Memory B cell (primary cell): Measurements from ENCODE around the gene AFF3.

Experiments used
- ATAC-seq: fragments of 150-1000 bp; cut with Tn5 transposase; 2 replicates; pipeline ENCODE4 v1.10.0; 2021; ENCODE audit warnings: low read depth, mild to moderate bottlenecking, moderate library complexity
- DNase-seq, 2 donors: peaks; one replicate each; pipeline ENCODE4 v3.0.0; 2022; ENCODE audit warnings: low spot score in 2 of 2
- H3K27ac Mint-ChIP-seq: one replicate; pipeline ENCODE4 v1.8.0; 2022; ENCODE audit warnings: mild to moderate bottlenecking, moderate library complexity, mixed read lengths
- H3K27me3 Mint-ChIP-seq: one replicate; pipeline ENCODE4 v1.8.0; 2022; ENCODE audit warnings: mixed read lengths
- H3K36me3 Mint-ChIP-seq: one replicate; pipeline ENCODE4 v1.8.0; 2022; ENCODE audit warnings: mild to moderate bottlenecking, mixed read lengths
- H3K4me1 Mint-ChIP-seq: one replicate; pipeline ENCODE4 v1.8.0; 2022; ENCODE audit warnings: mixed read lengths
- H3K4me3 Mint-ChIP-seq: one replicate; pipeline ENCODE4 v1.8.0; 2022; ENCODE audit warnings: mild to moderate bottlenecking, moderate library complexity, mixed read lengths
- H3K9me3 Mint-ChIP-seq: one replicate; pipeline ENCODE4 v1.8.0; 2022; ENCODE audit warnings: mixed read lengths

The AFF3 gene

GRCh38 chr2:99868260-99868659 is 274.1 kb downstream of the AFF3 start:
- H3K4me3 Mint-ChIP-seq: no peak overlapping the region
- DNase-seq: no peak
- H3K27me3 Mint-ChIP-seq: no peaks in the 10 kb centered on the region
- H3K4me1 Mint-ChIP-seq: peaks cover 21% of the 10 kb centered on the region
- ATAC-seq: no peak
- H3K27ac Mint-ChIP-seq: peak overlapping the region; percentile 31
- peaks cover 17% of the 10 kb centered on the region for H3K36me3 Mint-ChIP-seq
- H3K9me3 Mint-ChIP-seq: no peaks in the 10 kb centered on the region

- Mint-ChIP-seq H3K36me3 (peaks cover 17% of the 10 kb centered on the region), H3K27me3 (no peaks in the 10 kb centered on the region), H3K4me1 (peaks cover 24% of the 10 kb centered on the region), H3K9me3 (no peaks in the 10 kb centered on the region), H3K4me3 (no peak overlapping the region), H3K27ac (peak overlapping the region; percentile 62)
- ATAC-seq (no peak), DNase-seq (no peak)
These were observed 274.6 kb downstream of the AFF3 start for GRCh38 chr2:99867770-99868169.

GRCh38 chr2:99865818-99866676 is 276.3 kb downstream of the AFF3 start:
- Mint-ChIP-seq H3K36me3 (peaks cover 17% of the 10 kb centered on the region), H3K9me3 (no peaks in the 10 kb centered on the region), H3K4me1 (peaks cover 39% of the 10 kb centered on the region), H3K27me3 (no peaks in the 10 kb centered on the region), H3K4me3 (no peak overlapping the region), H3K27ac (no peak overlapping the region)
- ATAC-seq (no peak), DNase-seq (no peak)

- H3K4me1 Mint-ChIP-seq: peaks cover 35% of the 10 kb centered on the region
- peak overlapping the region; percentile 75 for H3K27ac Mint-ChIP-seq
- H3K36me3 Mint-ChIP-seq: peaks cover 16% of the 10 kb centered on the region
These were observed 277.5 kb downstream of the AFF3 start for GRCh38 chr2:99864561-99865553.

GRCh38 chr2:99863903-99864270 is 278.5 kb downstream of the AFF3 start:
- peaks cover 33% of the 10 kb centered on the region for H3K4me1 Mint-ChIP-seq
- H3K36me3 Mint-ChIP-seq: peaks cover 16% of the 10 kb centered on the region
- no peak overlapping the region for H3K27ac Mint-ChIP-seq
- no peaks in the 10 kb centered on the region for H3K9me3 Mint-ChIP-seq
- no peak for ATAC-seq
- DNase-seq: no peak
- H3K27me3 Mint-ChIP-seq: no peaks in the 10 kb centered on the region
- H3K4me3 Mint-ChIP-seq: no peak overlapping the region

More at GRCh38 chr2:99864561-99865553, 277.5 kb downstream of the AFF3 start:
- no peak for ATAC-seq
- no peaks in the 10 kb centered on the region for H3K9me3 Mint-ChIP-seq
- no peak for DNase-seq
- no peak overlapping the region for H3K4me3 Mint-ChIP-seq
- no peaks in the 10 kb centered on the region for H3K27me3 Mint-ChIP-seq

- Mint-ChIP-seq H3K27ac (no peak overlapping the region), H3K27me3 (no peaks in the 10 kb centered on the region), H3K36me3 (peaks cover 17% of the 10 kb centered on the region), H3K4me3 (no peak overlapping the region), H3K4me1 (peaks cover 33% of the 10 kb centered on the region), H3K9me3 (no peaks in the 10 kb centered on the region)
- DNase-seq (no peak), ATAC-seq (no peak)
These were observed 279.0 kb downstream of the AFF3 start for GRCh38 chr2:99863236-99863902.

- Mint-ChIP-seq H3K36me3 (peaks cover 15% of the 10 kb centered on the region), H3K4me3 (peak overlapping the region; percentile 11), H3K27me3 (no peaks in the 10 kb centered on the region), H3K27ac (no peak overlapping the region), H3K9me3 (no peaks in the 10 kb centered on the region), H3K4me1 (peaks cover 37% of the 10 kb centered on the region)
- ATAC-seq (peak; percentile 39), DNase-seq (no peak)
These were observed 279.8 kb downstream of the AFF3 start for GRCh38 chr2:99862566-99862965.

- no peak overlapping the region for H3K27ac Mint-ChIP-seq
- DNase-seq (no peak), ATAC-seq (peak; percentile 93)
- no peaks in the 10 kb centered on the region for H3K27me3 Mint-ChIP-seq
- peak overlapping the region; percentile 11 for H3K4me3 Mint-ChIP-seq
- H3K4me1 Mint-ChIP-seq: peaks cover 37% of the 10 kb centered on the region
- H3K9me3 Mint-ChIP-seq: no peaks in the 10 kb centered on the region
- H3K36me3 Mint-ChIP-seq: peaks cover 15% of the 10 kb centered on the region
These were observed 281.0 kb downstream of the AFF3 start for GRCh38 chr2:99861376-99861760.

- DNase-seq (no peak), ATAC-seq (peak; percentile 16)
- H3K9me3 Mint-ChIP-seq: no peaks in the 10 kb centered on the region
- H3K4me3 Mint-ChIP-seq: peak overlapping the region; percentile 11
- H3K27ac Mint-ChIP-seq: no peak overlapping the region
- H3K27me3 Mint-ChIP-seq: no peaks in the 10 kb centered on the region
- peaks cover 37% of the 10 kb centered on the region for H3K4me1 Mint-ChIP-seq
- peaks cover 15% of the 10 kb centered on the region for H3K36me3 Mint-ChIP-seq
These were observed 281.5 kb downstream of the AFF3 start for GRCh38 chr2:99860720-99861375.

GRCh38 chr2:99858951-99859596 is 283.3 kb downstream of the AFF3 start:
- Mint-ChIP-seq H3K27ac (no peak overlapping the region), H3K36me3 (peaks cover 22% of the 10 kb centered on the region), H3K9me3 (no peaks in the 10 kb centered on the region), H3K4me3 (no peak overlapping the region), H3K27me3 (no peaks in the 10 kb centered on the region), H3K4me1 (peaks cover 35% of the 10 kb centered on the region)
- DNase-seq (no peak), ATAC-seq (no peak)

- H3K4me1 Mint-ChIP-seq: peaks cover 31% of the 10 kb centered on the region
- DNase-seq (no peak), ATAC-seq (no peak)
- H3K4me3 Mint-ChIP-seq: no peak overlapping the region
- peaks cover 24% of the 10 kb centered on the region for H3K36me3 Mint-ChIP-seq
- no peak overlapping the region for H3K27ac Mint-ChIP-seq
- no peaks in the 10 kb centered on the region for H3K9me3 Mint-ChIP-seq
- no peaks in the 10 kb centered on the region for H3K27me3 Mint-ChIP-seq
These were observed 284.4 kb downstream of the AFF3 start for GRCh38 chr2:99857867-99858444.

GRCh38 chr2:99857372-99857771 is 285.0 kb downstream of the AFF3 start:
- Mint-ChIP-seq H3K9me3 (no peaks in the 10 kb centered on the region), H3K27me3 (no peaks in the 10 kb centered on the region), H3K27ac (no peak overlapping the region), H3K36me3 (peaks cover 24% of the 10 kb centered on the region), H3K4me3 (no peak overlapping the region), H3K4me1 (peaks cover 27% of the 10 kb centered on the region)
- no peak for ATAC-seq
- DNase-seq: no peak

- no peaks in the 10 kb centered on the region for H3K27me3 Mint-ChIP-seq
- peaks cover 24% of the 10 kb centered on the region for H3K36me3 Mint-ChIP-seq
- H3K4me3 Mint-ChIP-seq: no peak overlapping the region
- H3K27ac Mint-ChIP-seq: no peak overlapping the region
- ATAC-seq (no peak), DNase-seq (no peak)
- no peaks in the 10 kb centered on the region for H3K9me3 Mint-ChIP-seq
- peaks cover 18% of the 10 kb centered on the region for H3K4me1 Mint-ChIP-seq
These were observed 286.3 kb downstream of the AFF3 start for GRCh38 chr2:99856119-99856518.
